GM12878 (cell line): ENCODE results near the gene CNMD. TPM values are rescaled to one million over a fixed set of nuclear protein-coding genes. Genes with fewer than 3 reads are reported as not detected.
A peak's percentile ranks its signal among the peaks of the same experiment; 100 is the strongest.

ENCODE experiments used
- BCL3 ChIP-seq: IDR thresholded peaks from 2 replicates; pipeline ENCODE4 v1.6.1; 2011; ENCODE audit warnings: borderline replicate concordance, low read depth, mild to moderate bottlenecking, moderate library complexity, low read length; ENCODE audit not compliant: insufficient read depth, poor library complexity, severe bottlenecking
- BMI1 ChIP-seq: fragments of 450-650 bp; IDR thresholded peaks from 2 replicates; pipeline ENCODE4 v1.6.1; 2016; ENCODE audit warnings: mild to moderate bottlenecking, moderate library complexity, borderline replicate concordance
- CBX5 ChIP-seq: sonication (generic); IDR thresholded peaks from 2 replicates; pipeline ENCODE4 v1.6.1; 2016; ENCODE audit warnings: low read depth, moderate library complexity, mild to moderate bottlenecking, inconsistent platforms
- CHD2 ChIP-seq: IDR thresholded peaks from 2 replicates; pipeline ENCODE4 v1.6.1; 2011; ENCODE audit warnings: low read depth, low read length, improper control_type of control experiment, borderline replicate concordance
- CREB1 ChIP-seq: IDR thresholded peaks from 2 replicates; pipeline ENCODE4 v1.6.1; 2012; ENCODE audit warnings: low read depth, mild to moderate bottlenecking, inconsistent platforms
- DPF2 ChIP-seq: fragments of 450-650 bp; IDR thresholded peaks from 2 replicates; pipeline ENCODE4 v1.6.1; 2017; ENCODE audit warnings: mild to moderate bottlenecking
- EZH2 ChIP-seq: IDR thresholded peaks from 2 replicates; pipeline ENCODE4 v1.6.1; 2012; ENCODE audit warnings: low read depth, mild to moderate bottlenecking, control low read depth, inconsistent platforms, low read length, borderline replicate concordance; ENCODE audit not compliant: control insufficient read depth
- HDAC2 ChIP-seq: fragments of 200-600 bp; sonication (generic); IDR thresholded peaks from 2 replicates; pipeline ENCODE4 v1.6.1; 2017
- IKZF1 ChIP-seq: fragments of 450-650 bp; conservative IDR thresholded peaks from 2 replicates; pipeline ENCODE4 v1.6.1; 2017; ENCODE audit warnings: antibody characterized with exemption, mild to moderate bottlenecking
- JUNB ChIP-seq: IDR thresholded peaks from 2 replicates; pipeline ENCODE4 v1.6.1; 2016; ENCODE audit warnings: antibody characterized with exemption, mild to moderate bottlenecking
- MYB ChIP-seq: fragments of 150-350 bp; IDR thresholded peaks from 2 replicates; pipeline ENCODE4 v1.6.1; 2014; ENCODE audit warnings: mild to moderate bottlenecking, low read depth, low read length, borderline replicate concordance
- MYC ChIP-seq: IDR thresholded peaks from 2 replicates; pipeline ENCODE4 v1.6.1; 2011; ENCODE audit warnings: mild to moderate bottlenecking, low read length, moderate library complexity, inconsistent platforms; ENCODE audit not compliant: insufficient read depth, insufficient replicate concordance, insufficient read length, severe bottlenecking
- NFXL1 ChIP-seq: fragments of 450-650 bp; IDR thresholded peaks from 2 replicates; pipeline ENCODE4 v1.6.1; 2017; ENCODE audit warnings: antibody characterized with exemption, mild to moderate bottlenecking, borderline replicate concordance
- PKNOX1 ChIP-seq: fragments of 450-650 bp; IDR thresholded peaks from 2 replicates; pipeline ENCODE4 v1.6.1; 2016; ENCODE audit warnings: mild to moderate bottlenecking
- RCOR1 ChIP-seq: conservative IDR thresholded peaks from 2 replicates; pipeline ENCODE4 v1.6.1; 2012; ENCODE audit warnings: low read depth, low read length, improper control_type of control experiment
- SKIL ChIP-seq: fragments of 450-650 bp; IDR thresholded peaks from 2 replicates; pipeline ENCODE4 v1.6.1; 2017; ENCODE audit warnings: mild to moderate bottlenecking, low read depth, inconsistent platforms; ENCODE audit not compliant: poor library complexity, severe bottlenecking
- SMAD5 ChIP-seq: IDR thresholded peaks from 2 replicates; pipeline ENCODE4 v1.6.1; 2016; ENCODE audit warnings: antibody characterized with exemption, low read depth
- YY1 ChIP-seq: IDR thresholded peaks from 2 replicates; pipeline ENCODE4 v1.6.1; 2011; ENCODE audit warnings: low read depth, mild to moderate bottlenecking, low read length
- ZNF217 ChIP-seq: fragments of 450-650 bp; IDR thresholded peaks from 2 replicates; pipeline ENCODE4 v1.6.1; 2017; ENCODE audit warnings: antibody characterized with exemption, mild to moderate bottlenecking
- ZNF24 ChIP-seq: fragments of 450-650 bp; IDR thresholded peaks from 2 replicates; pipeline ENCODE4 v1.6.1; 2017; ENCODE audit warnings: antibody characterized with exemption, mild to moderate bottlenecking
- polyA plus RNA-seq, 11 experiments: library from polyadenylated mRNA; depleted of rRNA in 4 of 11; unstranded in 6 of 11; stranded (reverse) in 5 of 11; fragments of >200 nt; fragmentation: Nextera tagmentation in 4 of 11; fragmentation: Illumina TruSeq in 1 of 11; extraction: Ambion mirVana in 4 of 11; extraction: Trizol in 1 of 11; gene quantifications; 1 replicate in 1 of 11; 2 replicates in 10 of 11; pipeline versions ENCODE4 v1.2.1 to v1.2.3, GENCODE V29; 2011 to 2016; ENCODE audit warnings: inconsistent platforms in 2 of 11, missing spikeins in 2 of 11, low read depth in 1 of 11
- total RNA-seq, 4 experiments: library from RNA; depleted of rRNA in 3 of 4; stranded (reverse); fragments of >200 nt in 3 of 4; fragmentation: Illumina TruSeq in 1 of 4; extraction: Trizol in 1 of 4; gene quantifications; 2 replicates each; pipeline versions ENCODE4 v1.2.1 to v1.2.3, GENCODE V29; 2013 to 2021
- TF ChIP-seq, protein P1 (sequence below): fragments of 450-650 bp; IDR thresholded peaks from 2 replicates; pipeline ENCODE4 v1.6.1; 2017; ENCODE audit warnings: mild to moderate bottlenecking, moderate library complexity
- TF ChIP-seq, protein P2 (sequence below): fragments of 450-650 bp; IDR thresholded peaks from 2 replicates; pipeline ENCODE4 v1.6.1; 2017; ENCODE audit warnings: borderline replicate concordance

Gene CNMD
- total and polyA plus RNA-seq, 10 of the 15 experiments (the other 5 are each of a cell fraction or from before 2014, with no cell fraction given) = 0.31 to 1.6 (median 0.73) TPM

GRCh38 chr13:52726258-52726657 is 13.4 kb downstream of the CNMD start (continued):
- TF ChIP-seq, protein P1, sequence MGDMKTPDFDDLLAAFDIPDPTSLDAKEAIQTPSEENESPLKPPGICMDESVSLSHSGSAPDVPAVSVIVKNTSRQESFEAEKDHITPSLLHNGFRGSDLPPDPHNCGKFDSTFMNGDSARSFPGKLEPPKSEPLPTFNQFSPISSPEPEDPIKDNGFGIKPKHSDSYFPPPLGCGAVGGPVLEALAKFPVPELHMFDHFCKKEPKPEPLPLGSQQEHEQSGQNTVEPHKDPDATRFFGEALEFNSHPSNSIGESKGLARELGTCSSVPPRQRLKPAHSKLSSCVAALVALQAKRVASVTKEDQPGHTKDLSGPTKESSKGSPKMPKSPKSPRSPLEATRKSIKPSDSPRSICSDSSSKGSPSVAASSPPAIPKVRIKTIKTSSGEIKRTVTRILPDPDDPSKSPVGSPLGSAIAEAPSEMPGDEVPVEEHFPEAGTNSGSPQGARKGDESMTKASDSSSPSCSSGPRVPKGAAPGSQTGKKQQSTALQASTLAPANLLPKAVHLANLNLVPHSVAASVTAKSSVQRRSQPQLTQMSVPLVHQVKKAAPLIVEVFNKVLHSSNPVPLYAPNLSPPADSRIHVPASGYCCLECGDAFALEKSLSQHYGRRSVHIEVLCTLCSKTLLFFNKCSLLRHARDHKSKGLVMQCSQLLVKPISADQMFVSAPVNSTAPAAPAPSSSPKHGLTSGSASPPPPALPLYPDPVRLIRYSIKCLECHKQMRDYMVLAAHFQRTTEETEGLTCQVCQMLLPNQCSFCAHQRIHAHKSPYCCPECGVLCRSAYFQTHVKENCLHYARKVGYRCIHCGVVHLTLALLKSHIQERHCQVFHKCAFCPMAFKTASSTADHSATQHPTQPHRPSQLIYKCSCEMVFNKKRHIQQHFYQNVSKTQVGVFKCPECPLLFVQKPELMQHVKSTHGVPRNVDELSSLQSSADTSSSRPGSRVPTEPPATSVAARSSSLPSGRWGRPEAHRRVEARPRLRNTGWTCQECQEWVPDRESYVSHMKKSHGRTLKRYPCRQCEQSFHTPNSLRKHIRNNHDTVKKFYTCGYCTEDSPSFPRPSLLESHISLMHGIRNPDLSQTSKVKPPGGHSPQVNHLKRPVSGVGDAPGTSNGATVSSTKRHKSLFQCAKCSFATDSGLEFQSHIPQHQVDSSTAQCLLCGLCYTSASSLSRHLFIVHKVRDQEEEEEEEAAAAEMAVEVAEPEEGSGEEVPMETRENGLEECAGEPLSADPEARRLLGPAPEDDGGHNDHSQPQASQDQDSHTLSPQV = 0 out of 2 replicates have a peak, but pooled peaks have one; percentile 15
- TF ChIP-seq CBX5 (no peak), DPF2 (peak; percentile 49; the same call in 1 of the 2 replicates), CREB1 (no peak), IKZF1 (no peak; the same call in none of the 2 replicates), JUNB (no peak), EZH2 (no peak), ZNF24 (peak; percentile 54; the same call in 1 of the 2 replicates), MYB (no peak), BCL3 (no peak), YY1 (no peak), HDAC2 (no peak), SKIL (no peak), CHD2 (no peak), RCOR1 (no peak), SMAD5 (no peak), PKNOX1 (no peak), ZNF217 (no peak), MYC (no peak), BMI1 (no peak), NFXL1 (no peak)
- TF ChIP-seq, protein P2, sequence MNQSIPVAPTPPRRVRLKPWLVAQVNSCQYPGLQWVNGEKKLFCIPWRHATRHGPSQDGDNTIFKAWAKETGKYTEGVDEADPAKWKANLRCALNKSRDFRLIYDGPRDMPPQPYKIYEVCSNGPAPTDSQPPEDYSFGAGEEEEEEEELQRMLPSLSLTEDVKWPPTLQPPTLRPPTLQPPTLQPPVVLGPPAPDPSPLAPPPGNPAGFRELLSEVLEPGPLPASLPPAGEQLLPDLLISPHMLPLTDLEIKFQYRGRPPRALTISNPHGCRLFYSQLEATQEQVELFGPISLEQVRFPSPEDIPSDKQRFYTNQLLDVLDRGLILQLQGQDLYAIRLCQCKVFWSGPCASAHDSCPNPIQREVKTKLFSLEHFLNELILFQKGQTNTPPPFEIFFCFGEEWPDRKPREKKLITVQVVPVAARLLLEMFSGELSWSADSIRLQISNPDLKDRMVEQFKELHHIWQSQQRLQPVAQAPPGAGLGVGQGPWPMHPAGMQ = no peak
